Fibroblast of the aortic adventitia (primary cell): ENCODE results near the gene CDK8. TPM values are rescaled to one million over a fixed set of nuclear protein-coding genes. Genes with fewer than 3 reads are reported as not detected.
A peak's percentile ranks its signal among the peaks of the same experiment; 100 is the strongest.

ENCODE experiments used
- DNase-seq: peaks from one replicate; pipeline ENCODE4 v3.0.0-alpha.2; 2010; ENCODE audit warnings: low read depth
- H3K4me3 ChIP-seq: 2 replicates; pipeline ENCODE4 v1.5.1; 2011; ENCODE audit warnings: low read depth, mild to moderate bottlenecking, control low read depth, low read length, moderate library complexity
- total RNA-seq: library from RNA; depleted of rRNA; stranded (reverse); fragments of >200 nt; gene quantifications from 2 replicates; pipeline ENCODE4 v1.2.3, GENCODE V29; 2012; ENCODE audit warnings: low replicate concordance
- TF ChIP-seq, protein P1 (sequence below): IDR thresholded peaks from 2 replicates; pipeline ENCODE4 v1.5.1; 2011; ENCODE audit warnings: mild to moderate bottlenecking, low read length, control low read depth, inconsistent platforms; ENCODE audit not compliant: insufficient read depth

The CDK8 gene
- total RNA-seq, 1 donor, result 13.6 TPM

DNA sequence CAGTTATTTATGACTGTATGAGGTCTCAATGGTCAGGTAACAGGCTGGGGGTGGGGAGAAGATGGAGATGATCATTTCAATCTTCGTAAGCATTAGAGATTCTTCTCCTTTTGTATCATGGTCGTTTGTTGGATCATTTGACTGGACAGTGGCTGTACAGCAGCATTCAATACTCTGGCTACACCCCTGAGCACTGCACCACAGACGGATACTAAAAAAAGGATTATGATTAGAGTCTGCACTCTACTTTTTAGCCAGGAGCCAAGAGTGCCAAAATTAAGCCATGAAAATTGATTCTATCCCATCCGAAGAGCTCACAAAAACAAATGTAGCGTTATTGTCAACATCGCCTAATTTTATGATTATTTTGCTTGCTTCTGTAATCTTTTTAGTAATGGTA, 41.9 kb downstream of the CDK8 start:
- TF ChIP-seq, protein P1, sequence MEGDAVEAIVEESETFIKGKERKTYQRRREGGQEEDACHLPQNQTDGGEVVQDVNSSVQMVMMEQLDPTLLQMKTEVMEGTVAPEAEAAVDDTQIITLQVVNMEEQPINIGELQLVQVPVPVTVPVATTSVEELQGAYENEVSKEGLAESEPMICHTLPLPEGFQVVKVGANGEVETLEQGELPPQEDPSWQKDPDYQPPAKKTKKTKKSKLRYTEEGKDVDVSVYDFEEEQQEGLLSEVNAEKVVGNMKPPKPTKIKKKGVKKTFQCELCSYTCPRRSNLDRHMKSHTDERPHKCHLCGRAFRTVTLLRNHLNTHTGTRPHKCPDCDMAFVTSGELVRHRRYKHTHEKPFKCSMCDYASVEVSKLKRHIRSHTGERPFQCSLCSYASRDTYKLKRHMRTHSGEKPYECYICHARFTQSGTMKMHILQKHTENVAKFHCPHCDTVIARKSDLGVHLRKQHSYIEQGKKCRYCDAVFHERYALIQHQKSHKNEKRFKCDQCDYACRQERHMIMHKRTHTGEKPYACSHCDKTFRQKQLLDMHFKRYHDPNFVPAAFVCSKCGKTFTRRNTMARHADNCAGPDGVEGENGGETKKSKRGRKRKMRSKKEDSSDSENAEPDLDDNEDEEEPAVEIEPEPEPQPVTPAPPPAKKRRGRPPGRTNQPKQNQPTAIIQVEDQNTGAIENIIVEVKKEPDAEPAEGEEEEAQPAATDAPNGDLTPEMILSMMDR, result no peak
- no peak overlapping the region for H3K4me3 ChIP-seq
- DNase-seq, result no peak

DNA sequence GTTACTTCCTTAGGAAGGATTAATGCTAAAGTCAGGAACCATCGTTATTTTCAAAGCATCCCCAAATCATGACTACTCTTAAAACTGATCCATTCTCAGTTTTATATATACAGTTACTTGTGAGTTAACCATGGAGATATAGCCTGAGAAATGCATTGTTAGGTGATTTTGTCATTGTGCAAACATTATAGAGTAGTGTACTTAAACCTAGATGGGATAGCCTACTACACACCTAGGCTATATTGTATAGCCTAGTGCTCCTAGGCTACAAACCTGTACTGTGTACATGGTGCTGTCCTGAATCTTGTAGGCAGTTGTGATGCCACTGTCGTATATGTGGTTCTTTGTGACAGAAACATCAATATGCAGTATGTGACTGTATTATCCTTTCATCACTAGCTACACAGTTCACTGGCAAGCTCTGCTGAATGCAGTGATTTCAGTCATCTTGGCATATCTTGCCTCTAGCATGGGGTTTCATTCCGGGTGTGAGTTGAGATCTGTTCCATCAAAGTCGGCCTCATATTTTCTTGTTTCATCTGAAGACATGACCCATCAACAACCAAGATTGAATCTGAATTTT, 45.3 kb downstream of the CDK8 start:
- TF ChIP-seq, protein P1, result no peak
- no peak for DNase-seq
- no peak overlapping the region for H3K4me3 ChIP-seq

DNA sequence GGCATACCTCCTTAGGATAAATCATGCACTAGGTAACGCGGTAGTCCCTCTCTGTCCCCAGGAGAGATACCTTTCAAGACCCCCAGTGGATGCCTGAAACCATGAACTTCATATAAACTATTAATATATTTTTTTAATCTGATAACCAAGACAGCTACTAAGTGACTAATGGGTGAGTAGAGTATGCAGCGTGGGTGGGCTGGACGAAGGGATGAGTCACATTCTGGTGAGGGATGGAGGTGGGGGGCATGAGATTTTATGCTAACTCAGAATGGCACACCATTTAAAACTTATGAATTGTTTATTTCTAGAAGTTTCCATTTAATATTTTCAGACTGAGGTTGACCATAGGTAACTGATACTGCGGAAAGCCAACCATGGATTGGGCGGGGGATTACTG, 46.2 kb downstream of the CDK8 start:
- TF ChIP-seq, protein P1, result no peak
- DNase-seq, result peak; percentile 35
- no peak overlapping the region for H3K4me3 ChIP-seq

DNA sequence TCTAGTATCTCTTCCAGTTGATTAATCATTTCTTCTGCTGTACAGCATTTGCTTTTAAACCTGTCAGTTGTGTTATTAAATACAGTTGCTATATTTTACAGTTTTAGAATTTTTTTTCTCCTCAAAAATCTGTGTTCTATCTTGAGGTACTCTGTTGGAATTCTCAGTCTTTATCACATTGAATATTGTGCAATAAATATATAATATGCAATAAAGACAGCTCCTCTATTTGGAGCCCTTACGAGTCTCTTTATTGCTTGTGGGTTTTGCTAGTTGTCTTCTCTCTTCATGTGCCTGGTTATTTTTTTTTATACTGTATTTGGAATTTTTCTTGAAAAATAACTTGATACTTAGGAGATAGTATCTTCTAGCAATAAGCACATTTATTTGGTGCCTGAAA, 51.7 kb downstream of the CDK8 start:
- H3K4me3 ChIP-seq, result no peak overlapping the region
- no peak for DNase-seq
- TF ChIP-seq, protein P1, result no peak

DNA sequence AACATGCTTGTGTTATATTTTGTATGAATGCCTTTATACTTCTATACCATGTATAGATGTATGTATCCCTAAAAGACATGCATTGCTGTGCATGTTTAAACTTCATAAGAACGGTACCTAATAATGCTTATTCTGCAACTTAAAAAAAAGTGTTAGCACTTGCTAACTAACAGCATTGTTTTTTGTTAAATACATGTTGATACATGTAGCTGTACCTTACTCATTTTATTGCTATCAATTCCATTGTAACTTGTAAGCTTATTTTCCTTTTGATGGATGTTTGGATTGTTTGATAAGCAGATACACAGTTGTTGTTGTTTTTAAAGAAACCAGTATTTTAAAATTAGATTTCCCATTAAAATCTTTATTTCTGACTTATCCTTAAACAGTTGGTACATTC, 53.8 kb downstream of the CDK8 start:
- no peak for DNase-seq
- TF ChIP-seq, protein P1, result no peak
- no peak overlapping the region for H3K4me3 ChIP-seq

DNA sequence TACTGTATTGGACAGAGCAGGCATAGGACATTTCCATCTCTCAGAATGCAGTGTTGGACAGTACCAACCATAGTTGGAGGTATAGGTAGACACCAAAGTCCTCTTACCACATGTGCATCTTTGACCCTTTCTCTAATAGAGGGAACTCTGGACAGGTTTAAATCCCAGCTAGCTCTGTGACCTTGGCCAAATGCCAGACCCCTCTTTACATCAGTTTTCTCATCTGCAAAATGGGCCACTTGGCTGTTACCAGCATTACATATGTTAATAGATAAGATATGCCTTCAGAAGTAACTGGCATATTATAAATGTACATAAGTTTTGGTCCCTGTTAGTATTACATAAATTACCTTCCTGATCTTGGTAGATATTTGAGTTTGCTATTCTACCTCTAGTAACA, 54.3 kb downstream of the CDK8 start:
- DNase-seq, result no peak
- TF ChIP-seq, protein P1, result no peak
- no peak overlapping the region for H3K4me3 ChIP-seq

DNA sequence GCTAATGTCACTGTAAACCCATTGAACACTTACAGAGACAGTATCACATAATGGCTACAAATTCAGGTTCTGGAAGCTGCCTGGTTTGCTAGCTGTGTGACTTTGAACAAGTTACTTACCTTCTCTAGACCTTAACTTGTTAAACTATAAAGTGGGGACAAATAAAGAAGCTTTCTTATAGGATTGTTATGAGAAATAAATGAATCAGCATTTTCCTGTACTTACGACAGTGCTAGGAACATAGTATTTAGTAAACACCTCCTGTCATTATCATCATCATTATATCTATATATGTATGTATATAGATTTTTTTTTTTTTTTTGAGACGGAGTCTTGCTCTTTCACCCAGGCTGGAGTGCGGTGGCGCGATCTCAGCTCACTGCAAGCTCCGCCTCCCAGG, 54.9 kb downstream of the CDK8 start:
- TF ChIP-seq, protein P1, result no peak
- H3K4me3 ChIP-seq, result no peak overlapping the region
- no peak for DNase-seq
